ENCODE data around the gene DUSP6. TPM values are rescaled to one million over a fixed set of nuclear protein-coding genes. Genes with fewer than 3 reads are reported as not detected.

The DUSP6 gene
- total and polyA plus RNA-seq, 2 donors (not counting 1 experiment from before 2014, with no cell fraction given), result 7.0 to 50.0 TPM

DNA sequence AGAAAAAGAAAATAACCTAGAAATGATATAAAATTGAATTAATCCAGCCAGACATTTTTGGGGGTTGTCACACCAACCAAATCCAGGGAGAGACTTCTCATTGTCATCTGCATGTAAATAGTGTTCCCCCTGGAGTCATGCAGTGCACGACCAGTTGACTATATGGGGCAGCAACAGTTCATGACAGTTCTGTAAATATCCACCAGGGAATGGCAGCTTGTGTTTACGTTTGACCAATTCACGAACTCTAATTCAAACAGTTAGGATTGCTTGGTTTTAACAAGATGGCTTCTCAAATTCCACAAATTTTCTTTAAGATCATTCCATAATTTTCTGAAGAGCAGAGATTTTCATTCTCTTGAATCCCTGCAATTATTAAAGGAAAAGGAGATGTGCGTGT lies 43.4 kb upstream of the DUSP6 start:
- Histone ChIP-seq H3K27me3 (ENCODE audit: control insufficient read depth, insufficient read depth, low read length) (no peaks in the 10 kb centered on the region), H3K4me2 (ENCODE audit: extremely low read depth, insufficient read depth, low read length) (no peak overlapping the region), H3K36me3 (ENCODE audit: control insufficient read depth, insufficient read depth, low read length) (no peaks in the 10 kb centered on the region), H3K9me3 (ENCODE audit: control insufficient read depth, insufficient read depth, low read depth, low read length) (no peaks in the 10 kb centered on the region), H3K4me1 (ENCODE audit: control insufficient read depth, extremely low read depth, insufficient read depth, low read length) (peaks cover 7% of the 10 kb centered on the region), H3K9ac (ENCODE audit: insufficient read depth, low read length) (no peak overlapping the region), H3K27ac (ENCODE audit: insufficient read depth, low read length) (no peak overlapping the region), H2AFZ (ENCODE audit: low read length) (no peak overlapping the region), H3K4me3 (replicated peaks in 1 of 4; ENCODE audit: control extremely low read depth in 1 of 4, insufficient read depth in 1 of 4, low read depth in 3 of 4, low read length in 4 of 4) (no peak overlapping the region), H3K79me2 (ENCODE audit: control insufficient read depth, insufficient read depth, low read length) (no peaks in the 10 kb centered on the region), H4K20me1 (ENCODE audit: control insufficient read depth, extremely low read depth, insufficient read depth, low read length) (no peaks in the 10 kb centered on the region)
- DNase-seq (ENCODE audit: low read depth in 2 of 2), result no peak
- TF ChIP-seq, protein P1, sequence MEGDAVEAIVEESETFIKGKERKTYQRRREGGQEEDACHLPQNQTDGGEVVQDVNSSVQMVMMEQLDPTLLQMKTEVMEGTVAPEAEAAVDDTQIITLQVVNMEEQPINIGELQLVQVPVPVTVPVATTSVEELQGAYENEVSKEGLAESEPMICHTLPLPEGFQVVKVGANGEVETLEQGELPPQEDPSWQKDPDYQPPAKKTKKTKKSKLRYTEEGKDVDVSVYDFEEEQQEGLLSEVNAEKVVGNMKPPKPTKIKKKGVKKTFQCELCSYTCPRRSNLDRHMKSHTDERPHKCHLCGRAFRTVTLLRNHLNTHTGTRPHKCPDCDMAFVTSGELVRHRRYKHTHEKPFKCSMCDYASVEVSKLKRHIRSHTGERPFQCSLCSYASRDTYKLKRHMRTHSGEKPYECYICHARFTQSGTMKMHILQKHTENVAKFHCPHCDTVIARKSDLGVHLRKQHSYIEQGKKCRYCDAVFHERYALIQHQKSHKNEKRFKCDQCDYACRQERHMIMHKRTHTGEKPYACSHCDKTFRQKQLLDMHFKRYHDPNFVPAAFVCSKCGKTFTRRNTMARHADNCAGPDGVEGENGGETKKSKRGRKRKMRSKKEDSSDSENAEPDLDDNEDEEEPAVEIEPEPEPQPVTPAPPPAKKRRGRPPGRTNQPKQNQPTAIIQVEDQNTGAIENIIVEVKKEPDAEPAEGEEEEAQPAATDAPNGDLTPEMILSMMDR (conservative IDR thresholded peaks at IDR 0.05 in 1 of 2, IDR thresholded peaks at IDR 0.05 in 1 of 2; ENCODE audit: low read depth in 1 of 2, low read length in 2 of 2), result no peak

DNA sequence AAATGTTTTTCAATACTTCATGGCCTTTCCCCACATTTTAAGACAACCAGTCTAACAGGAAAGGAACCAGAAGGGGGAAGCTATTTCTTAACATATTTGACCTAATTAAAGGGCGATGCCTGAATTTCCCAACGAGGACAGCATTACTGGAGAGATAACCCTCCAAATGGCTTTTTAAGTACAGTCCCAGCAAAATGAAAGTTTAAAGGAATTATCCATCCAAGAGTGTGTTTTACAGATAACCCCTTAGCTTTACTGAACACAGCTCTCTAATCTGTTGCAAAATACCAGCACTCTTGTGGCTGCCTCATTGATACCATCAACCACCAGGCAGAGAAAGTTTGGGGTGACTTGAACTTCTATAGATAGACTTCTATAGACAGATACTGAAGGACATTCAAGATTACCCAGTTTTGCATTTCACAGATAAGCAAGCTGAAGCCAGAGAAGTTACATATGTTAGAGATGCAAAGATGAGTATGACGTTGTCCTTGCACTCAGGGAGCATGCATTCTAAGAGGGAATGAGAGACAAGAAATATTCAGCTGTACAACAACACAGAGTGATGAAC lies 41.3 kb upstream of the DUSP6 start:
- no peaks in the 10 kb centered on the region for H4K20me1 ChIP-seq (ENCODE audit: control insufficient read depth, extremely low read depth, insufficient read depth, low read length)
- H3K9ac ChIP-seq (ENCODE audit: insufficient read depth, low read length), result no peak overlapping the region
- TF ChIP-seq, protein P1 (conservative IDR thresholded peaks at IDR 0.05 in 1 of 2, IDR thresholded peaks at IDR 0.05 in 1 of 2; ENCODE audit: low read depth in 1 of 2, low read length in 2 of 2), result no peak
- no peak for TF ChIP-seq EZH2 (IDR thresholded peaks at IDR 0.05; ENCODE audit: low read length, missing control alignments)
- H3K27me3 ChIP-seq (ENCODE audit: control insufficient read depth, insufficient read depth, low read length), result no peaks in the 10 kb centered on the region
- H2AFZ ChIP-seq (ENCODE audit: low read length), result no peak overlapping the region
- no peak overlapping the region for H3K4me3 ChIP-seq (replicated peaks in 1 of 4; ENCODE audit: control extremely low read depth in 1 of 4, insufficient read depth in 1 of 4, low read depth in 3 of 4, low read length in 4 of 4)
- no peak overlapping the region for H3K27ac ChIP-seq (ENCODE audit: insufficient read depth, low read length)
- peaks cover 11% of the 10 kb centered on the region for H3K4me1 ChIP-seq (ENCODE audit: control insufficient read depth, extremely low read depth, insufficient read depth, low read length)
- H3K36me3 ChIP-seq (ENCODE audit: control insufficient read depth, insufficient read depth, low read length), result no peaks in the 10 kb centered on the region
- no peak for DNase-seq (ENCODE audit: low read depth in 2 of 2)
- no peaks in the 10 kb centered on the region for H3K9me3 ChIP-seq (ENCODE audit: control insufficient read depth, insufficient read depth, low read depth, low read length)
- H3K79me2 ChIP-seq (ENCODE audit: control insufficient read depth, insufficient read depth, low read length), result no peaks in the 10 kb centered on the region
- no peak overlapping the region for H3K4me2 ChIP-seq (ENCODE audit: extremely low read depth, insufficient read depth, low read length)

- Histone ChIP-seq H3K4me1 (ENCODE audit: control insufficient read depth, extremely low read depth, insufficient read depth, low read length) (peaks cover 11% of the 10 kb centered on the region), H3K9ac (ENCODE audit: insufficient read depth, low read length) (no peak overlapping the region), H3K27ac (ENCODE audit: insufficient read depth, low read length) (no peak overlapping the region), H3K9me3 (ENCODE audit: control insufficient read depth, insufficient read depth, low read depth, low read length) (no peaks in the 10 kb centered on the region), H3K27me3 (ENCODE audit: control insufficient read depth, insufficient read depth, low read length) (no peaks in the 10 kb centered on the region), H4K20me1 (ENCODE audit: control insufficient read depth, extremely low read depth, insufficient read depth, low read length) (no peaks in the 10 kb centered on the region), H3K36me3 (ENCODE audit: control insufficient read depth, insufficient read depth, low read length) (no peaks in the 10 kb centered on the region), H3K4me2 (ENCODE audit: extremely low read depth, insufficient read depth, low read length) (no peak overlapping the region), H3K79me2 (ENCODE audit: control insufficient read depth, insufficient read depth, low read length) (no peaks in the 10 kb centered on the region), H2AFZ (ENCODE audit: low read length) (no peak overlapping the region), H3K4me3 (replicated peaks in 1 of 4; ENCODE audit: control extremely low read depth in 1 of 4, insufficient read depth in 1 of 4, low read depth in 3 of 4, low read length in 4 of 4) (no peak overlapping the region)
- TF ChIP-seq EZH2 (IDR thresholded peaks at IDR 0.05; ENCODE audit: low read length, missing control alignments), result no peak
- TF ChIP-seq, protein P1 (conservative IDR thresholded peaks at IDR 0.05 in 1 of 2, IDR thresholded peaks at IDR 0.05 in 1 of 2; ENCODE audit: low read depth in 1 of 2, low read length in 2 of 2), result no peak
- DNase-seq (ENCODE audit: low read depth in 2 of 2), result no peak
These were observed 40.1 kb upstream of the DUSP6 start for GRCh38 chr12:89392391-89392790.
